LHCN-M2 (cell line): ENCODE measurements around the gene BCL2. TPM values are rescaled to one million over a fixed set of nuclear protein-coding genes. Genes with fewer than 3 reads are reported as not detected.

Experiments
- DNase-seq: peaks from one replicate; pipeline ENCODE4 v3.0.0-alpha.2; 2012; ENCODE audit warnings: low read depth
- total RNA-seq: library from RNA; depleted of rRNA; stranded (reverse); fragments of >200 nt; gene quantifications from 2 replicates; pipeline ENCODE4 v1.2.3, GENCODE V29; 2014

BCL2 gene
- total RNA-seq, 1 experiment from 2014 or later = 2.5 TPM

GRCh38 chr18:63329431-63330145 is 10.0 kb upstream of the BCL2 start:
- no peak for DNase-seq

GRCh38 chr18:63326011-63326410 is 6.4 kb upstream of the BCL2 start:
- DNase-seq = no peak

- DNase-seq = no peak
Observed at GRCh38 chr18:63325086-63325686, 5.6 kb upstream of the BCL2 start.

GRCh38 chr18:63322908-63323634 is 3.5 kb upstream of the BCL2 start:
- peak; percentile 58 for DNase-seq

GRCh38 chr18:63322206-63322605 is 2.6 kb upstream of the BCL2 start:
- no peak for DNase-seq

- no peak for DNase-seq
Observed at GRCh38 chr18:63321291-63321690, 1.7 kb upstream of the BCL2 start.

- DNase-seq = no peak
Observed at GRCh38 chr18:63320975-63321265, 1.4 kb upstream of the BCL2 start.

GRCh38 chr18:63320123-63320974 is 780 bp upstream of the BCL2 start:
- peak; percentile 78 for DNase-seq

- DNase-seq = no peak
Observed at GRCh38 chr18:63318889-63319382, 633 bp downstream of the BCL2 start.

GRCh38 chr18:63317982-63318888 is 1.3 kb downstream of the BCL2 start:
- peak; percentile 22 for DNase-seq

GRCh38 chr18:63317556-63317946 is 2.0 kb downstream of the BCL2 start:
- no peak for DNase-seq

- DNase-seq = peak; percentile 57
Observed at GRCh38 chr18:63316612-63317555, 2.7 kb downstream of the BCL2 start.

GRCh38 chr18:63315876-63316275 is 3.7 kb downstream of the BCL2 start:
- DNase-seq = no peak

GRCh38 chr18:63315131-63315662 is 4.4 kb downstream of the BCL2 start:
- no peak for DNase-seq

GRCh38 chr18:63314062-63314790 is 5.3 kb downstream of the BCL2 start:
- DNase-seq = no peak

- DNase-seq = no peak
Observed at GRCh38 chr18:63313396-63313917, 6.1 kb downstream of the BCL2 start.

GRCh38 chr18:63312737-63313395 is 6.7 kb downstream of the BCL2 start:
- no peak for DNase-seq

- no peak for DNase-seq
Observed at GRCh38 chr18:63312019-63312409, 7.6 kb downstream of the BCL2 start.
